Peyer's patch (tissue), 4 donors: ENCODE data around the gene DLGAP1. TPM values are rescaled to one million over a fixed set of nuclear protein-coding genes. Genes with fewer than 3 reads are reported as not detected.
A peak's percentile ranks its signal among the peaks of the same experiment; 100 is the strongest.

Source experiments
- DNase-seq, 3 donors: peaks; one replicate each; pipeline ENCODE4 v3.0.0-alpha.2; 2017 to 2019
- H3K27ac ChIP-seq, 4 donors: fragments of 200-600 bp; sonication (generic); one replicate each; pipeline ENCODE4 v1.5.1; 2016 to 2019
- H3K27me3 ChIP-seq, 2 donors: fragments of 200-600 bp; sonication (generic); one replicate each; pipeline ENCODE4 v1.5.1; 2019
- H3K36me3 ChIP-seq, 3 donors: fragments of 200-600 bp; sonication (generic); one replicate each; pipeline ENCODE4 v1.5.1; 2016 to 2019
- H3K4me1 ChIP-seq, 4 donors: fragments of 200-600 bp; sonication (generic); one replicate each; pipeline ENCODE4 v1.5.1; 2016 to 2019
- H3K4me3 ChIP-seq, 4 donors: fragments of 200-600 bp; sonication (generic); 1 replicate in 3 of 4; 2 replicates in 1 of 4; pipeline ENCODE4 v1.5.1; 2016 to 2019; ENCODE audit warnings: mild to moderate bottlenecking in 1 of 4
- H3K9me3 ChIP-seq, 4 donors: fragments of 200-600 bp; sonication (generic); one replicate each; pipeline ENCODE4 v1.5.1; 2016 to 2019; ENCODE audit warnings: mild to moderate bottlenecking in 1 of 4
- POLR2A ChIP-seq, 2 donors: fragments of 450-650 bp; IDR thresholded peaks; one replicate each; pipeline ENCODE4 v1.5.1; 2017; ENCODE audit warnings: antibody characterized with exemption in 2 of 2, mild to moderate bottlenecking in 2 of 2, moderate library complexity in 2 of 2
- total RNA-seq, 4 donors: library from RNA; depleted of rRNA; stranded (reverse); fragments of >200 nt; gene quantifications; one replicate each; pipeline ENCODE4 v1.1.0, GENCODE V29; 2016
- TF ChIP-seq, protein P1 (sequence below), 6 experiments: fragments of 450-650 bp in 4 of 6; fragments of 200-600 bp in 2 of 6; sonication (generic) in 1 of 6; IDR thresholded peaks; one replicate each; pipeline ENCODE4 v1.5.1; 2017 to 2019; ENCODE audit warnings: antibody characterized with exemption in 6 of 6, mild to moderate bottlenecking in 3 of 6, moderate library complexity in 1 of 6

Gene DLGAP1
- total RNA-seq, 4 donors from 2014 or later: 0.53 to 4.1 (median 2.1) TPM

GRCh38 chr18:3727274-3727673, 727.8 kb downstream of the DLGAP1 start:
- H3K4me3 ChIP-seq: no peak overlapping the region
- H3K4me1 ChIP-seq: peaks cover 0 to 13% (median 4%) of the 10 kb centered on the region in 4 donors
- DNase-seq: no peak
- TF ChIP-seq, protein P1, sequence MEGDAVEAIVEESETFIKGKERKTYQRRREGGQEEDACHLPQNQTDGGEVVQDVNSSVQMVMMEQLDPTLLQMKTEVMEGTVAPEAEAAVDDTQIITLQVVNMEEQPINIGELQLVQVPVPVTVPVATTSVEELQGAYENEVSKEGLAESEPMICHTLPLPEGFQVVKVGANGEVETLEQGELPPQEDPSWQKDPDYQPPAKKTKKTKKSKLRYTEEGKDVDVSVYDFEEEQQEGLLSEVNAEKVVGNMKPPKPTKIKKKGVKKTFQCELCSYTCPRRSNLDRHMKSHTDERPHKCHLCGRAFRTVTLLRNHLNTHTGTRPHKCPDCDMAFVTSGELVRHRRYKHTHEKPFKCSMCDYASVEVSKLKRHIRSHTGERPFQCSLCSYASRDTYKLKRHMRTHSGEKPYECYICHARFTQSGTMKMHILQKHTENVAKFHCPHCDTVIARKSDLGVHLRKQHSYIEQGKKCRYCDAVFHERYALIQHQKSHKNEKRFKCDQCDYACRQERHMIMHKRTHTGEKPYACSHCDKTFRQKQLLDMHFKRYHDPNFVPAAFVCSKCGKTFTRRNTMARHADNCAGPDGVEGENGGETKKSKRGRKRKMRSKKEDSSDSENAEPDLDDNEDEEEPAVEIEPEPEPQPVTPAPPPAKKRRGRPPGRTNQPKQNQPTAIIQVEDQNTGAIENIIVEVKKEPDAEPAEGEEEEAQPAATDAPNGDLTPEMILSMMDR (IDR thresholded peaks at IDR 0.05): no peak
- no peak for TF ChIP-seq POLR2A (IDR thresholded peaks at IDR 0.05)
- H3K27ac ChIP-seq: no peak overlapping the region
- no peaks in the 10 kb centered on the region for H3K27me3 ChIP-seq
- no peaks in the 10 kb centered on the region for H3K9me3 ChIP-seq
- no peaks in the 10 kb centered on the region for H3K36me3 ChIP-seq

GRCh38 chr18:3726238-3726951, 728.7 kb downstream of the DLGAP1 start:
- H3K4me1 ChIP-seq: peaks cover 0 to 21% (median 6%) of the 10 kb centered on the region in 4 donors
- no peak for TF ChIP-seq POLR2A (IDR thresholded peaks at IDR 0.05)
- TF ChIP-seq, protein P1 (IDR thresholded peaks at IDR 0.05): no peak
- no peaks in the 10 kb centered on the region for H3K9me3 ChIP-seq
- no peaks in the 10 kb centered on the region for H3K27me3 ChIP-seq
- no peak overlapping the region for H3K27ac ChIP-seq
- no peaks in the 10 kb centered on the region for H3K36me3 ChIP-seq
- DNase-seq: no peak
- no peak overlapping the region for H3K4me3 ChIP-seq

DNA sequence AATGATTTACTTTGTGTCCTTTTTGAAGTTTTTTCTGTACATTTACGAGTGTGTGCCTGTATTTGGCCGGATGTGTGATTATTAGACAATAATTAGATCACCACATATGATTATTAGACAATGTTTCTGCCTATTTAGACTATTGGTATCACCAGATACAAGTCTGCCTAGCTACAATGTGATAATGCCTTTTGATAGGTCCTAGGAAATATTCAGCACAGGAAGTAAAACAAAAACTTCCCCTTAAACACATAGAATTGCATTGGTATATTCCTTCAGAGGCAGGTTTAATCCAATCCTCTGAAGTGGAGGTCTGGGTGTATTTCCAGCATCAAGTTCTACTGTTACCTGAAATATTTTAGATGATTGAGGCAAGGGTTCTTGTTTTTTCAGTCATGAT, 730.0 kb downstream of the DLGAP1 start:
- TF ChIP-seq, protein P1 (IDR thresholded peaks at IDR 0.05): no peak
- TF ChIP-seq POLR2A (IDR thresholded peaks at IDR 0.05): no peak
- H3K9me3 ChIP-seq: no peaks in the 10 kb centered on the region
- H3K4me3 ChIP-seq: no peak overlapping the region
- H3K4me1 ChIP-seq: peaks cover 0 to 24% (median 6%) of the 10 kb centered on the region in 4 donors
- no peak overlapping the region for H3K27ac ChIP-seq
- no peaks in the 10 kb centered on the region for H3K27me3 ChIP-seq
- no peak for DNase-seq
- no peaks in the 10 kb centered on the region for H3K36me3 ChIP-seq

- H3K27me3 ChIP-seq: no peaks in the 10 kb centered on the region
- no peak for TF ChIP-seq POLR2A (IDR thresholded peaks at IDR 0.05)
- TF ChIP-seq, protein P1 (IDR thresholded peaks at IDR 0.05): no peak
- peak overlapping the region in 2 of 4 donors; percentile 68 to 83 for H3K27ac ChIP-seq
- no peak for DNase-seq
- no peaks in the 10 kb centered on the region for H3K36me3 ChIP-seq
- no peak overlapping the region for H3K4me3 ChIP-seq
- peaks cover 0 to 24% (median 6%) of the 10 kb centered on the region in 4 donors for H3K4me1 ChIP-seq
- H3K9me3 ChIP-seq: no peaks in the 10 kb centered on the region
Measured at GRCh38 chr18:3723554-3723953, 731.6 kb downstream of the DLGAP1 start.

DNA sequence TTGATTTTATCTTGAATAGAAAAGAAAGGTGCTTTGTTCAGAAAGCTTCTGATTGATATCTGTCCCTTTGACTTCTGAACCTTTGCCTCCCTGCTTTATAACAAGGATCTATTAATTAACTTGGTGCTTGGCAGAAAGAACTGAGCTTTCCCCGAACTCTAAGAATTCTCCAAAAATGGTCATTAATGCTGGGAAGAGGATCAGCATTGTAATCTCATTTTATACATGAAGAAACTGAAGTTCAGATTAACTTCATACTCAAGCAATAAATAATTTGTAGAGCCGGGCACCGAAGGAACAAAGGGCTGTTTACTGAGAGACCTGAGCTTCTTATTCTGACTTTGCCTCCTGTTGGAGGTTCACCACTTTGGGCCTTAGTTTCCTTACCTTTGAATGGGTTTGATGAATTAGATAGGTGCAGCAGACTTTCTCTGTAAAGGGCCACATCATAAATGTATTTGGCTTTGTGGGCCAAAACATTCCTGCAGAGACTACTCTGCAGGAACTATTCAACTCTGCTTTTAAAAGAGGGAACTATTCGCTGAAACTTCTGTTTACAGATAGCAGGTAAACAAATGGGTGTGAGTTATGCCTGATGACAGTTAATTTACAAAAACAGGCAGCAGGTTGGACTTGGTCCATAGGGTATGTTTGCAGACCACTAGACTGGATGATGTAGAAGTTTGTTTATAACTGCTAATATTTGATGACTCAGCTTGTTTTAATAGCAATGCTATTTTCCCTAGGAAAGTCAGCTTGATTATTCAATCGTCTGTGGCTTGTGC, 732.3 kb downstream of the DLGAP1 start:
- Histone ChIP-seq H3K4me3 (no peak overlapping the region), H3K36me3 (no peaks in the 10 kb centered on the region), H3K27ac (peak overlapping the region in 3 of 4 donors; percentile 35 to 83 (median 68)), H3K9me3 (no peaks in the 10 kb centered on the region), H3K27me3 (no peaks in the 10 kb centered on the region), H3K4me1 (peaks cover 0 to 24% (median 6%) of the 10 kb centered on the region in 4 donors)
- no peak for DNase-seq
- TF ChIP-seq POLR2A (IDR thresholded peaks at IDR 0.05): no peak
- TF ChIP-seq, protein P1 (IDR thresholded peaks at IDR 0.05): no peak
